NT2/D1 (cell line): ENCODE data around the gene SEC24D.
"Not testable (repeated sequence)": the region's sequence is repeated elsewhere in the genome, so short reads cannot be mapped to it uniquely, and the experiment has no call there.

Experiments used
- SUZ12 ChIP-seq: IDR thresholded peaks from 2 replicates; pipeline ENCODE4 v1.6.1; 2011; ENCODE audit not compliant: insufficient read length, insufficient read depth; ENCODE audit errors: extremely low read depth
- YY1 ChIP-seq: IDR thresholded peaks from 2 replicates; pipeline ENCODE4 v1.6.1; 2011; ENCODE audit not compliant: insufficient read length, insufficient read depth
- ZNF274 ChIP-seq: IDR thresholded peaks from 2 replicates; pipeline ENCODE4 v1.6.1; 2011; ENCODE audit warnings: mild to moderate bottlenecking, low read depth, low read length

- TF ChIP-seq SUZ12, ZNF274, YY1: not testable (repeated sequence)
Observed at GRCh38 chr4:118791690-118792446, 44.1 kb downstream of the SEC24D start.
